Activated naive CD8-positive, alpha-beta T cell (primary cell): Measurements from ENCODE around the gene SLC7A4.
A peak's percentile ranks its signal among the peaks of the same experiment; 100 is the strongest.
"Not testable (repeated sequence)": the region's sequence is repeated elsewhere in the genome, so short reads cannot be mapped to it uniquely, and the experiment has no call there.

Experiments used
- H3K27ac Mint-ChIP-seq: one replicate; pipeline ENCODE4 v1.8.0; 2021; ENCODE audit warnings: mixed read lengths
- H3K27me3 Mint-ChIP-seq: one replicate; pipeline ENCODE4 v1.8.0; 2021; ENCODE audit warnings: mixed read lengths
- H3K36me3 Mint-ChIP-seq: one replicate; pipeline ENCODE4 v1.8.0; 2021; ENCODE audit warnings: mixed read lengths
- H3K4me1 Mint-ChIP-seq: one replicate; pipeline ENCODE4 v1.8.0; 2021; ENCODE audit warnings: low read depth, mixed read lengths
- H3K4me3 Mint-ChIP-seq: one replicate; pipeline ENCODE4 v1.8.0; 2021; ENCODE audit warnings: mild to moderate bottlenecking, mixed read lengths
- H3K9me3 Mint-ChIP-seq: one replicate; pipeline ENCODE4 v1.8.0; 2021; ENCODE audit warnings: low read depth, mixed read lengths

Gene SLC7A4

DNA sequence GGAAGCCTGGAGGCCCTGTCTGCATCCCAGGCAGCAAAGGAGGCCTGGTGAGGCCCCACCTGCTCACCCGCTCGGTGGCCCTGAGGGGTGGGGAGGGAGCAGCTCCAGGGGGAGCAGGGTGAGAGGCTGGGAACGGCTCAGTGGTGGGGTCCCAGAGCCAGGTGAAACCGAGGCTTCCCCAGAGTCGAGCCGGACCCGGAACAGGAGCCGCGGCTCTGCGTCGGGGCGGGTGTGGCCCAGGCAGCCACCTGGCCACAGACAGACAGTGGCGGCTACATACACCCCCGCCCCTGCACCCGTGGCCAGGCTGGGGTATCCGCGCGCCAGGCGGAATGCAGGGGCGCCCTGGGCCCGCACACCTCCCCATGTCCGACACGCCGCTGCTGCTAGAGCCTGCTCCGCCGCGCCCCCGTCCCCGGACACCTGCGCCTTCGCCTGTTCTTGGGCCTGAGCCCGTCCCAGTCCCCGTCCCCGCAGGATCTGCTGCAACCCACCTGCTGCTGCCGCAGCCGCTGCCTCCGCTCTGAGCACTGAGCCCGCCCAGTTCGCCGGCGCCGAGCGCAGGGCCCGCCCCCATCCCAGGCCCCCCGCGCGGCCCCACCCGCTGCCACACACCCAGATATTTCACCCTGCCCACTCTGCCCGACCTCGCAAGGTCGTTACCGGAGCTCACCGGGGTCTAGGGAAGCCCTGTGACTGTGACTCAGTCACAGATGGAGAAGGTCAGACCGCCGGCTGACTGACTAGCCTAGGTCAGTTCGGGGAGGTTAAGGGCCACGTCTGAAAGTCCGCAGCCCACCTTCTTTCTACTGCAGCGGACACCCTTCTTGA, at the start of gene SLC7A4:
Gene SLC7A4, minus strand, starts transcription at position 525 of the 831 bp plus-strand sequence. CDS start 749 bp downstream, outside the sequence.
- Mint-ChIP-seq H3K36me3 (no peaks in the 10 kb centered on the region), H3K9me3 (no peaks in the 10 kb centered on the region), H3K4me3 (peak within 1 kb of the TSS; percentile 57), H3K27me3 (peaks cover 5% of the 10 kb centered on the region), H3K27ac (no peak within 1 kb of the TSS), H3K4me1 (peaks cover 3% of the 10 kb centered on the region)

GRCh38 chr22:21080435-21081137, 48.2 kb upstream of the SLC7A4 start:
- no peak overlapping the region for H3K4me3 Mint-ChIP-seq
- H3K4me1 Mint-ChIP-seq: no peaks in the 10 kb centered on the region

DNA sequence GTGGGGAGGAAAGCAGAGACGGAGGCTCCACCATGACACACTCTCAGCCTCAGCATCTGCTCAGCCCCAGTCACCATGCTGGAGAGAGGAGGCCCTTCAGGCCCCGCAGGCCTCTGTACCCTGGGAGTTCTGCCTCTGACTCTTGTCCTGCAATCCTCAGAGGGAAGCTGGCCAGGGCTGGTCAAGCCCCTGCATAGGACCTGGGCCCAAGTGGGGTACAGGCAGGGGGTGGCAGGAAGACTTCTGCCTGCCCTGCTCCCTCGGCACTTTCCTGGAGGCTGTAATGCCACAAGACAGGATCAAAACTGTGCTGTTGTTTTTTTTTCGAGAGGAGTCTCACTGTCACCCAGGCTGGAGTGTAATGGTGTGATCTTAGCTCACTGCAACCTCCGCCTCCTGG, 47.1 kb upstream of the SLC7A4 start:
- Mint-ChIP-seq H3K36me3 (no peaks in the 10 kb centered on the region), H3K9me3 (no peaks in the 10 kb centered on the region), H3K27ac (no peak overlapping the region), H3K4me1 (no peaks in the 10 kb centered on the region), H3K4me3 (no peak overlapping the region), H3K27me3 (no peaks in the 10 kb centered on the region)

More at GRCh38 chr22:21080435-21081137, 48.2 kb upstream of the SLC7A4 start:
- no peaks in the 10 kb centered on the region for H3K9me3 Mint-ChIP-seq
- no peak overlapping the region for H3K27ac Mint-ChIP-seq
- H3K27me3 Mint-ChIP-seq: no peaks in the 10 kb centered on the region
- H3K36me3 Mint-ChIP-seq: no peaks in the 10 kb centered on the region

DNA sequence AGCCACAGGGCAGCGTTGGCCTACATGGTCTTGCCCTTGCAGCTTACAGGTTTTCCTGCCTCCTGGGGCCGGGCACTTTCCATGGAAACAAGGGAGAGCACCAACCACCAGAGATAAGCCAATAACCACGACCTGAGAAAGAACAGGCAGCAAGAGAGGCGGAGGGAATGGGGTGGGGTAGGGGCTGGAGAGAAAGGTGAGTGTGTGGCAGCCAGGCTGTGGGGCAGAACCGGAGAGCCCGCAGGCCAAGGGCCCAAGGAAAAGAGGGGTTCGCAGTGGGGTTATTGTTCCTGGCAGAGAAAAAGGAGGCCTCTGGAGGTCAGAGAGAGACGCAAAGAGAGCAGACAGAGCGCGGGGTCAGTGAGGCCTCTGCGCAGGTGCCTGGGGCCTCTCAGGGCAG, 46.6 kb upstream of the SLC7A4 start:
- Mint-ChIP-seq H3K36me3 (no peaks in the 10 kb centered on the region), H3K27ac (no peak overlapping the region), H3K9me3 (no peaks in the 10 kb centered on the region), H3K4me3 (no peak overlapping the region), H3K27me3 (no peaks in the 10 kb centered on the region), H3K4me1 (no peaks in the 10 kb centered on the region)

GRCh38 chr22:21077884-21078508, 45.6 kb upstream of the SLC7A4 start:
- Mint-ChIP-seq H3K27ac (no peak overlapping the region), H3K4me3 (no peak overlapping the region), H3K36me3 (no peaks in the 10 kb centered on the region), H3K9me3 (no peaks in the 10 kb centered on the region), H3K27me3 (no peaks in the 10 kb centered on the region), H3K4me1 (no peaks in the 10 kb centered on the region)

GRCh38 chr22:21076912-21077625, 44.7 kb upstream of the SLC7A4 start:
- no peaks in the 10 kb centered on the region for H3K4me1 Mint-ChIP-seq
- no peaks in the 10 kb centered on the region for H3K27me3 Mint-ChIP-seq
- H3K9me3 Mint-ChIP-seq: no peaks in the 10 kb centered on the region
- no peak overlapping the region for H3K27ac Mint-ChIP-seq
- no peak overlapping the region for H3K4me3 Mint-ChIP-seq
- H3K36me3 Mint-ChIP-seq: no peaks in the 10 kb centered on the region

DNA sequence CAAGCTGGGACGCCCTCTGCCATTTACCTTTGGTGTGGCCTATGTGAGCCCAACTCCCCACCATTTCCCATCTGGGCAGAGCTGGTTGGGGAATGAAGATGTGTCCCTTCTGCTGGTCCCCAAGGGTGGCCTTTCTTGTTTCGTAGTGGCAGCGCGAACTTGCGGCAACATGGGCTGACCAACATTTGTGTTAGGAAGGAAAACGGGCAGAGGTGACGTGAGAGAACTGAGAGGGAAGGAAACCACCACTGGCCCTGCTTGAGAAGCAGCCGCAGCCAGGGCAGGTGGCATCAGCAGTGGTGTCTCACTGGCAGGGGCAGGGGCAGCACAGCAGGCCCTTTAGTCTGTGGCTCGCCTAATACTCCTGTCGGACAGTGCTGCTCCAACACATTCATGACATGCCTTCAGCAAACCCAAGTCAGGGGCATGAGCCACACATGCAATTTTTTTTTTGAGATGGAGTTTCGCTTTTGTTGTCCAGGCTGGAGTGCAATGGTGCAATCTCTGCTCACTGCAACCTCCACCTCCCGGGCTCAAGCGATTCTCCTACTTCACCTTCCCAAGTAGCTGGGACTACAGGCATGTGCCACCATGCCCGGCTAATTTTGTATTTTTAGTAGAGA, 43.3 kb upstream of the SLC7A4 start:
- no peaks in the 10 kb centered on the region for H3K4me1 Mint-ChIP-seq
- H3K27ac Mint-ChIP-seq: no peak overlapping the region
- H3K27me3 Mint-ChIP-seq: no peaks in the 10 kb centered on the region
- H3K9me3 Mint-ChIP-seq: no peaks in the 10 kb centered on the region
- no peaks in the 10 kb centered on the region for H3K36me3 Mint-ChIP-seq
- no peak overlapping the region for H3K4me3 Mint-ChIP-seq

DNA sequence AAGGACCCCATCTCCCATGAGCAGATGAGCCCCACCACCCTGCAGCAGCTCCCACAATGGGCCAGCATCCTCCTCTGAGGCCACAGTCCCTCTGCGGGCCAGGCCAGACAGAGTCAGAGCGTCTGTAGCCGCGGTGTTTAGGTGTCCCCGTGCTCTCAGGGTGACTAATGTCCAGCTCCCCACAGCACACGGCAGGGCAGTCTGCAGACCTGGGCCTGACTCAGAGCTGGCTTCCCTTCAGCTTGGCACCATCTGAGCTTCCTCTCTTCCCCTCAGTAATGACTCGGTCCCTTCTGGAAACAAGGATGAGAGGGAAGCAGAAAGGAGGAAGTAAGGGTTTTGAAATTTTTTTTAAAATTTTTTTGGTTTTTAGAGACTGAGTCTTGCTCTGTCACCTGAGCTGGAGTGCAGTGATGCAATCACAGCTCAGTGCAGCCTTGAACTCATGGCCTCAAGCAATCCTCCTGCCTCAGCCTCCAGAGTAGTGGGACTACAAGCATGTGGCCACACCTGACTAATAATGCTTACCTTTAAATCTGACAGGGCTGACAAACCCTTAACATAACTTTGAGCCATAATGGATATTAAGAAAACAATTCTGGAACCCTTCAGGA, 41.8 kb upstream of the SLC7A4 start:
- H3K36me3 Mint-ChIP-seq: no peaks in the 10 kb centered on the region
- H3K4me1 Mint-ChIP-seq: no peaks in the 10 kb centered on the region
- H3K27ac Mint-ChIP-seq: no peak overlapping the region
- no peaks in the 10 kb centered on the region for H3K9me3 Mint-ChIP-seq
- no peaks in the 10 kb centered on the region for H3K27me3 Mint-ChIP-seq
- H3K4me3 Mint-ChIP-seq: no peak overlapping the region

DNA sequence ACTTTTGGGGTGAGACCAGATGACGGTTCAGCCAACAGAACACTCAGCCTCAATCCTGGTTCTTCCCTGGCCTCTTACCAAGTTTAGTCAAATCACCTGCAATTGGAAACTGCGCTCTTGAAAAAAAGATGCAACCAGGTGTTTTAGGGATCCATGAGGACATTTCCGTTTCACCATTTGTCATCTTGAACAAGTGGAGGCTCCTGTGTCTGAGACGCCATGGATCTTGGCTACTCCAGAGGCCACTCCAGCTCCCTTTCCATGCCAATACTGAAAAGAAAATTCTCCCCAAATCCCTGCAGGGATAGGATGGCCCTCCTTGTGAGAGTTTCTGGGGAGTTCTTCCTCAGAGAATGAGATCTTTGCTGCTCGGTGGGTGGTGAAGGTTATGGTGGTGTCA, 41.1 kb upstream of the SLC7A4 start:
- Mint-ChIP-seq H3K9me3 (no peaks in the 10 kb centered on the region), H3K36me3 (no peaks in the 10 kb centered on the region), H3K27ac (no peak overlapping the region), H3K4me1 (no peaks in the 10 kb centered on the region), H3K4me3 (no peak overlapping the region), H3K27me3 (no peaks in the 10 kb centered on the region)

- no peak overlapping the region for H3K4me3 Mint-ChIP-seq
Observed at GRCh38 chr22:21073023-21073422, 40.7 kb upstream of the SLC7A4 start.

DNA sequence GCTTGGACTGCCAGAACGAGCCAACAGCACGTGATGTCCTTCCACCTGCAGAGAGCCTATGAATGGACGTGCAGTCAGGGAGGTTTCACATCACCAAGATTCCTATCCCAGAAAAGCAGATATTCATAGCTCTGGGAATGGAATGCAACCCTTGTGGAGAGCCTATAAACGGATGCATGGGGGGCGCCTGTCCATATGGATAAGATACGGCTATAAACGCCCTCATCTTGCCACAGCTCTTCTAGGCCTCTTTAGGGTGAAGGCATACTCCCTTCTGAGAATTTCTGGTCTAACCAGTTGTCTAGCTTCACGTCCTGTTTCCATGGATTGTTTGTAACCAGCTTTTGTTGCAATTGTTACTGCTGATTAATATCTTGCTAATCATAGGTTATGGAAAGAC, 39.4 kb upstream of the SLC7A4 start:
- not testable (repeated sequence) for H3K9me3 Mint-ChIP-seq, H3K27me3 Mint-ChIP-seq, H3K27ac Mint-ChIP-seq, H3K4me1 Mint-ChIP-seq, H3K4me3 Mint-ChIP-seq, H3K36me3 Mint-ChIP-seq

More at GRCh38 chr22:21073023-21073422, 40.7 kb upstream of the SLC7A4 start:
- Mint-ChIP-seq H3K9me3 (no peaks in the 10 kb centered on the region), H3K27me3 (no peaks in the 10 kb centered on the region), H3K4me1 (no peaks in the 10 kb centered on the region), H3K27ac (no peak overlapping the region), H3K36me3 (no peaks in the 10 kb centered on the region)

GRCh38 chr22:21070690-21071615, 38.6 kb upstream of the SLC7A4 start:
- no peaks in the 10 kb centered on the region for H3K27me3 Mint-ChIP-seq
- no peaks in the 10 kb centered on the region for H3K9me3 Mint-ChIP-seq
- no peak overlapping the region for H3K27ac Mint-ChIP-seq
- H3K4me1 Mint-ChIP-seq: no peaks in the 10 kb centered on the region
- H3K36me3 Mint-ChIP-seq: no peaks in the 10 kb centered on the region
- no peak overlapping the region for H3K4me3 Mint-ChIP-seq

DNA sequence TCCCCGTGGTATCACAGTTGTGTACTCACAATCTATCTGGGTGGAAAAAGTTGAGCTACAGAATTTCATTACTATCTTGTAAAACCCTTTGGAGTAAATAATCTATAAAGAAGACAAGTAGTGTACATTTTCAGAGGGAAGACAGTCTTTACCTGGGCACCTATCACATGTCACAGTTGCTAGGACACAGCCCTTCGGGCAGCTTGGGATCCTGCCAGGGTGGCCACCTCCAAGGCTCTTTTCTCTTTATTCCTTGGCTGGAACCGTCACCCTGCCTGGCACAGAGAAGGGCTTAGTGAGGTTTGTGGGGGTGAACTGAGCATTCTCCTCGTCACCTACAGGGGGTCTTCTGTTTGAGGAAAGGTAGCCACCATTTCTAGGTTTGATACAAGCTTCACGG, 37.0 kb upstream of the SLC7A4 start:
- no peaks in the 10 kb centered on the region for H3K36me3 Mint-ChIP-seq
- H3K9me3 Mint-ChIP-seq: no peaks in the 10 kb centered on the region
- no peaks in the 10 kb centered on the region for H3K4me1 Mint-ChIP-seq
- no peak overlapping the region for H3K27ac Mint-ChIP-seq
- H3K27me3 Mint-ChIP-seq: peaks cover 4% of the 10 kb centered on the region
- H3K4me3 Mint-ChIP-seq: no peak overlapping the region
